Activated CD8-positive, alpha-beta memory T cell treated with anti-CD3 and anti-CD28 coated beads, Interleukin-2, amount 50 U/mL, for 1 hour (primary cell): ENCODE data around the gene ANKRD60.
A peak's percentile ranks its signal among the peaks of the same experiment; 100 is the strongest.

Source experiments
- DNase-seq: peaks from one replicate; pipeline ENCODE4 v3.0.0-alpha.2; 2020; ENCODE audit errors: extremely low read depth

Gene ANKRD60

DNA sequence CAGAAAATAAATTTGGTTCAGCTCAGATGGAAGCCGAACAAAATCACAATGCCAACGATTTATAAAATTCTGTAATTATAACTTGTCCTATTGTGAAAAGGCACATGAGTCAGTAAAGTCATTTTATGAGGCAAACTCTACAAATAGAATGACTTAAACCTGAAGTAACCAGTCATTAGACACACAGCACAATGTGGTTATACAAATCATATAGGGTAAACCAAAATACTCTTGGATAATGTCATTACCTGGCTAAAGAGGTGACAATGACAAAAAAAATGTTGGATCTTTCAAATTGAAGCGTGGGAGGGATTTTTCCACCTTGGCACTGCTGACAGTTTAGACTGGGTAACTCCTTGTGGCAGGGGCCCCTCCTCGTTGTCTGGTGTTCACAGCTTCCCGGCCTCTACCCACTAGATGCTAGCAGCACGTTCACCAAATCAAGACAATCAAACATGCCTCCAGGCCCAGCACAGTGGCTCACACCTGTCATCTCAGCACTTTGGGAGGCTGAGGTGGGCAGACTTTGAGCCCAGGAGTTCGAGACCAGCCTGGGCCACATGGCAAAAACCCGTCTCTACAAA lies 5.0 kb downstream of the ANKRD60 start:
- no peak for DNase-seq

DNA sequence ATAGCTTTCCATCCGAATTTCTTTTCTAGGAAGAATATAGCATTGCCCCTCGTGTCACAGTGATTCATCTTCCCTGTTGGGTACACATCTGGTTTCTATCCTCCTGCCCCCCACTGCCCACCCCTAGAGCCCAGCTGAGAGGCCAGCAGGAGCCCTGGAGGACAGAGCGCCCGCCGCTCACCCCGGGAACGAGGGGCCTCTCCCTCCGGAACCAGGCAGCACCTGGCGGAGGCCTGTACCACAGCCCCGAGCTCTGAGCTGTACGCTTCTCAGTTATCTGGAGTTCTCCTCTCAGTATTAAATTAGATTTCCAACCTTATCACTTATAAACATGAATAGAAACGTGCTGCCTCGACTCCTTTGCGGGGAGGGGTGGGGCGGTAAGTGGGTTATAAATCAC lies 6.0 kb downstream of the ANKRD60 start:
- no peak for DNase-seq

DNA sequence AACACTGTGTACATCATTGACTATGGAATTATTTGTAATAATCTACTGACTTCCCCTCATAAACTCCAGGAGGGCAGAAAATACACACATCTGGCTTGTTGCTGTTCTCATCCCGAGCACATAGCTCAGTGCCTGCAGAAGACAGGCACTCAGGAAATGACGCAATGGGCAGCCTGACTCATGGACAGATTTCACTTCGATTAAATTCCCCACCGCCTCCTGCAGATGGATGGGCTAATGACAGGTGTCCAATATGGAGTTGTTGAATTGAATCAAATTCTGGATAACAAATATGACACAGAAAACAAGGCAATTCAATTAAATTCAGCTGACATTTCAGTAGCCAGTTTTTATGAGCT lies 9.1 kb downstream of the ANKRD60 start:
- DNase-seq = no peak

DNA sequence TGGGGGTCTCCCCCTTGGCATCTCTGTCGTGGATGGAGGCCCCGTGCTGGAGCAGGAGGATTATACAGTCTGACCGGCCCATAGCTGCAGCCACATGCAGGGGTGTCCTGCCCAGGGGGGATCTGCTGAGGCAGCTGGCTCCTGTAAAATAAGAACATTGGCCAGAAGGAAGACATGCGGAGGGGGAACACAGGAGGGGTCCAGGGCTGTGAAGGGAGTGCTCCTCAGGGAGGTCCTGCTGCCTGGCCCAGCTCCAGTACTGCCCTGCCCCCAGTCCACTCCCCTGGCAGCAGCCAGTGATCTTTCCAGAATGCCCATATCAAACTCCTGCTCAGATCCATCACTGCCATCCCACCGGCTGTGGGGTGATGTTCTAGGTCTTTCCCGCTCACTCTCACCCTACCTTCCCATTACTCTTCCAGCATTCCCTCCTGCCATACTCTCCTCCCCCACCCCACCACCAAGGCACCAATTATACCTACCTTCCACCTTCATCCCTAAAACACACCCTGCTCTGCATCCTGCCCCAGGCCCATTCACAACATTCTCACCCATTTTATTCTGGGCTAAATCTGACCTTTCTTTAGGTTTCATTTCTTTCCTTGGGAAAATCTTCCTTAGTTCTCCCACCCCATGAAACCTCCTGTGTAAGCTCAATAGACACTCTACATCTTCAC lies 9.7 kb downstream of the ANKRD60 start:
- no peak for DNase-seq

DNA sequence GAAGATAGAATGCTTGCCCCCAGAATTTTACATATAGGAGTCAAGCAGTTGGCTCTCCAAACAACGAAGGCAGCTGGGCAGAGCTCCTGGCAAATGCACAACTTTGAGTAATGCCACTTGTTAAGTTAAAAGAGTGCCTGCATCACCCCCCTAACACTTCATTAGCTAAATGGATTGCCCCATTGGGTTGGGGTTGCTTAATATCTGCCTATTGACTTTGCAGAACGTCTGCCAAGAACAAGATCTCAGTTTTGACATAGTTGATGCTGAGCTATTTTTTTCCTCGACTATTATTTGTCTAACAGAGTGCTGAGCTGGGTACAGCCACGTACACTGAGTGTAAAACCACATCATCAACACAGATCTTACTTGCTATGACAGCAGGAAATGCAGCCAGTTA lies 12.1 kb downstream of the ANKRD60 start:
- no peak for DNase-seq

DNA sequence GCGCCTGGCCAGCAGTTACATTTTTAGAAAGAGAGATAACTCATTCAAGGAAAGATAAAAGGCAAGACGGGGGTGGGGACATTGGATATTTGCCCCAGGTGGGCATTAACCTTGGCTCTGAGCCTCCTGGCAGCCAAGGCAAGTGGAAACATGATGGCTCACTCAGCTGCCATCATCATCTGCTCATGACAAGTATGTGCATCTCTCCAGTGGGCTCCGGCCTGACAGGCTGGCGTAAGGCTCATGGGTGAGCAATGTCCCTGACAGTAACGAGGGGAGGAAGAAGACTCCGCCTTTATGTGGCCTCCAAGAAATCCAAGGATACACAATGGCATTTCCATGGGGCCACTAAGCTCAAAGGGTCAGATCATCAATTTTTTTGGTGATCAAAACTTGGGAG lies 13.3 kb downstream of the ANKRD60 start:
- no peak for DNase-seq

DNA sequence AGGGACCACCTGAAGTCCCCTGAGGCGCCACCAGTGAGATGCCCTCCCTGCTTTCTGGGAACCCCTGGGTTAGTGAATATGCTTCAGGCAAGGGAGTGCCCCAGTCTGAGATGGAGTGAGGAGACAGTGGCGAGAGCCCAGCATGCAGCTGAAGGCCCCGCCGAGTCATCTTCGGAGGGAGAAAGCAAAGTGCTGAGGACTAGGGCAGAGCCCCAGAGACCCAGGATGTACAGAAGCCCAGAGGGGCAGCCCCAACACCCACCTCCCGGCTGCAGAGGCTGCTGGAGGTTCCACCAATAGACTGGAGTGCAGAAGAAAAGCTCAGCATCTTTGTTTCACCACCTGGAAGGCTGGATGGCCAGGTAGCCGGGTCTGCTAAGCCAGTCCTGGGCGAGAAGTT lies 14.1 kb downstream of the ANKRD60 start:
- DNase-seq = no peak

DNA sequence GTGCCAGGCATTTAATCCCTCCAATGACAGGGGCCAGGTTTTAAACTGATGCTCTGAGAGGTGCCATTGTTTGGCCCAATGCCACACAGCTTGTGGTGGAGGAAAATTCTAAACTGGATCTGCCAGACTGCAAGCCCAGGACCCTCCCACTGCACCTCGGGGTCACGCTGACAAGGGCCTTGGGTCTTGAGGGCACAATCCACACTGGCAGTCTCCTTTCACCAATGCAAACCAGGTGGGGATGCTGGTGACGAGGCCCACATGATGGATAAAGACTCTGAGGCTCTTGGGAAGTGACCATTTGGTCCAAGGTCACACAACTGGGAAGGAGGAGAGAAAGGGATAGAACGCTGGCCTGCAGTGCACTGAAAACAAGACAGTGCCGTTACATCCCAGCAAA lies 14.7 kb downstream of the ANKRD60 start:
- no peak for DNase-seq

DNA sequence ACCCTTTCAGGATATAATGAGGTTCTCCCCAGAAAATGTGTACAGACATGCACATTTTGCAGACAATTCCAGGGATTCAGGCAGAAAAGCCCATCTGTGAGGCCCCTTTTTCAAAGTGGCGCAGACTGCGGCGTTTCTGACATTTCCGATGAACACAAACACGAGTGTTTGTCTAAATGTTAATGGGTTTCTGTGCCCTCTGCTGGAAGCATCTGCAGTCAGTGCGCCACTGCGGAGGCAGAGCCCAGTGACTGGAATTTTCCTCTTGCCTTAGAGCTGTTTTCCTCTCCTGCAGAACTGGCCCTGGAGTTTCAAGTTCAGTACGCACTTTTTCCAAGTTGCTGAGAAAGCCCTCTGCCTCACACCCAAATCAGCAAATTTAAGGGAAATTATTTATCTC lies 15.3 kb downstream of the ANKRD60 start:
- no peak for DNase-seq

DNA sequence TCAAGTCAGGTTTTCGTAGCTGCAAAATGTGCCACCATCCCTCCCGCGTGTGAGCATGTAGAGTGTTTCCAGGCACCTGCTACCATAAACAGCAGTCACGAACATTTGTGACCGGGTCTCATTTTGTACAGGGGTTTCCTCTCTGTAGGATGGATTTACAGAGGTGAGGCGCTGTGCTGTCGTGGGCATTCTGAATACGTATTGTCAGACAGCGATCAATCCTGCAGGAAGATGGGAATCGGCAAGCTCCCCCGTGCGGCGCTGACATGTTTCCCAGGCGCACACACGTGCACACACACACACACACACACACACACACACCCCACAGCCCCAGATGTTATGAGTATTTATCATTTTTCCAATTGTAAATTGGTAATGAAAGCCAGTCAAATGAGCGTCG lies 15.8 kb downstream of the ANKRD60 start:
- DNase-seq = no peak

DNA sequence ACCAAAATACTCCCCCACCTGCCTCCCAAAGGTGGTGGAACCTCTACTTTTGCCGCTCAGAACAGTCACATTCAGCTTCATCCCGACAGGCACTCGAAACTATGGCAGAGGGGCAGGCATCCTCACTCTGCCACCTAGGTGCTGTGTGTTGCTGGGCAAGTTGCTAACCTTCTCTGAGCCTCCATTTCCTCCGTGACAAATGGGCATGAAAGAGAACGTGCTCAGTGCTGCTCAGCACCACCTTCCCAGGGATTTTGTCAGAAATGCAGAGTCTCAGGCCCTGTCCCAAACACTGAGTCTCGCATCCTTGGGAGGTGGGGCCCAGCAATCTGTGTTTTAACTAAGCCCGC lies 18.1 kb downstream of the ANKRD60 start:
- no peak for DNase-seq

DNA sequence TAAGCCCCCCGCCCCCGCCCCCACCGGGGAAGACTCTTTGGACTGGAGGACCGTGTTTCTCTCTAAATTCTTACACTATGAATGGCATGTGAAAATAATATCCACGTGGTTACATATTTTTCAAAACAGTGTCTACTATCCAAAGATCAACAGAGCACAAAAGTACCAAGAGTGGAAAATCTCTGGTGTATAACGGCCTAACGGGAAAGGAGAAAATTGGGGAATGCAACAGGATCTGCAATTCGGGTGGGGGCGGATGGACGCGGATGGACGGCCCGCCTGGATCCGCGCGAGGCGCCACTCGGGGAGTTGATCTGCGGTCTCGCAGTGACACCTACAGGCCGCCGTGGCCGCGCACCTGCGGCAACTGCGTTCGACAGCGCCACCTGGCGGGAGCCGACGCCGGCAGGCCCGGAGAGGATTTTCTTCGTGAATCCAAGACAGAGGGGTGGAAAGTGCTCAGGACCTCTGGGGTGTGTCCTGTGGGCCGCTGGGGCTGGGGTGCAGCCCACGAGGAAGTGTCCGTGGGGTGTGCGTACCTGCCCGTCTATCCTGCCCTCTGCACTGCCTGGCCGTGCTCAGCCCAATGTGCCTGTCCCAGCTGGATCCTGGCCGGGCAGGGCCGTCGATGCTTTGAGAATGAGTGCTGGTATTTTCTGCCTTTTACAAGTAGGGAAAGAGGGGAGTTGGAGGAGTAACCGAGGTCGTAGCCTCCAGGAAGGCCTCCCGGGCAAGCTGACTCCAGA lies 18.6 kb downstream of the ANKRD60 start:
- DNase-seq = peak; percentile 55

DNA sequence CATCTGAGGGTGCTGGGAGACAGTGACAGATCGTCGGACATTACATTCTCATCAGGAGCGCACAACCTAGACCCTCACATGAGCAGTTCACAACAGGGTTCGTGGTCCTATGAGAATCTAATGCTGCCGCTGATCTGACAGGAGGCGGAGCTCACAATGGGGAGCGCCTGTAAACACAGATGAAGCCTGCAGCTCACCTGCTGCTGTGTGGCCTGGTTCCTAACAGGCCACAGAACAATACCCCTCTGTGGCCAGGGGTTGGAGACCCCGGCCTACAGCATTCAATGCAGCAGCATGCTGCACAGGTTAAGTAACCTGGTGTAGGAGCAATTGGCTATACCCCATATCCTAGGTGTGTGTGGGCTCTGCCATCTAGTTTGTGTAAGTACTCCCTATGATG lies 19.5 kb downstream of the ANKRD60 start:
- no peak for DNase-seq

DNA sequence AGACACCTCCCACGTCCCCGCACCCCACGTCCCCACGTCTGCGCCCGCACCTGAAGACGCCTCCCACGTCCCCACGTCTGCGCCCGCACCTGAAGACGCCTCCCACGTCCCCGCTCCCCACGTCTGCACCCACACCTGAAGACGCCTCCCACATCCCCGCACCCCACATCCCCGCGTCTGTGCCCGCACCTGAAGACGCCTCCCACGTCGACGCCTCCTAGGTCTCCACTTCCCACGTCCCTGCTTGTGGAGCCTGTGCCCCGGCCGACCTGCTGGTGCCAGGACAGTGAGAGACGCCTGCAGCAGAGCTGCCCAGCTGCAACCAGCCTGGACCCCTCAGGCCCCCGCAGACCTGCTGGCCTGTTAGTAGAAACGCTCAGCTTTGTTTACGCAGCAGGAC lies 22.6 kb downstream of the ANKRD60 start:
- no peak for DNase-seq

DNA sequence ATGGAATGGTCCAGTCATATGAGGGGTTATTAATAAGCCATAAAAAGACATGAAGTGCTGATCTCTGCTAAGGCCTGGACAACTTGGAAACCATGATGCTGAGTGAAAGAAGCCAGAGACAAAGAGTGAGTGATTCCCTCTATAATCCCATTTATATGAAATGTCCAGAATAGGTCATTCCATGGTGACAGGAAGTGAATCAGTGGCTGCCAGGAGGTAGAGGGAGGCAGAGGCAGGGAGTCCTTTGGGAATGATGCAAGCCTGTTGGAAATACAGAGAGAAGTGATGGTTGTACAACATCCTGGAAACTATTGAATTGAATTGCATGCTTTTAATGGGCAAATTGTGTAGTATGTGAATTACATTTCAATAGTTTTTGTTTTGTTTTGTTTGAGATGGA lies 26.4 kb downstream of the ANKRD60 start:
- no peak for DNase-seq

DNA sequence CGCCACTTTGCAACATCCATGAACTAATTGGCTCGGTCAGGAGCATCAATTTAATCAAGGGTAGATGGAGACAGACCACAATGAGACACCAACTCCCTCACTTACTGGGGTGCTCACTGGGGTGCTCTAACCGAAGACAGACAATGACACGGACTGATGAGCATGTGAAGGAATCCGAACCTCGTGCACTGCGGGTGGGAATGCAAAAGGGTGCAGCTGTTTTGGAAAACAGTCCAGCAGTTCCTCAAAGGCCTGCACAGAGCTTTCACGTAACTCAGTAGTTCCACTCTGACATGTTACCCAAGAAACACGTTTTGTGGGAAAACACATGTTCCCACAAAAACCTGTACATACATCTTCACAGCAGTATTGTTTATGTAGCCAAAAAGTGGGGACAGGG lies 26.8 kb downstream of the ANKRD60 start:
- no peak for DNase-seq

DNA sequence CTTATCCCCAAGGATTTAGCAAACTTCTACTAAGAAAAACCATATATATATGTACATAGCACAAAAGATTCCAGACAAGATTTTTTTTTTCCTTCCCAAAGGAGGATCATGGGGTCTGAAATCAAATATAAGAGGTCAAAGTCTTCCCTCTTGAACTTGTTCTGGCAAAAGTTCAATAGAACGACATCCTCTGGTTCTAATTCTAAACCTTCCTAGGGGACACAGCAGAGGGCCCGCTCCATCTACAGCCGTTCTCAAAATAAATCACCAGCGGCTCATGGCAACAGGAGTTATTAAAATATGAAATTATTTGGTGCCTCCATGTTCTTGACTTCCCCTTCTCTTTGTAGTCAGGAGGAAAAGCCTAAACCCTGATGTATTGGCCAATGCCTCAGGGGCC lies 29.0 kb downstream of the ANKRD60 start:
- no peak for DNase-seq

DNA sequence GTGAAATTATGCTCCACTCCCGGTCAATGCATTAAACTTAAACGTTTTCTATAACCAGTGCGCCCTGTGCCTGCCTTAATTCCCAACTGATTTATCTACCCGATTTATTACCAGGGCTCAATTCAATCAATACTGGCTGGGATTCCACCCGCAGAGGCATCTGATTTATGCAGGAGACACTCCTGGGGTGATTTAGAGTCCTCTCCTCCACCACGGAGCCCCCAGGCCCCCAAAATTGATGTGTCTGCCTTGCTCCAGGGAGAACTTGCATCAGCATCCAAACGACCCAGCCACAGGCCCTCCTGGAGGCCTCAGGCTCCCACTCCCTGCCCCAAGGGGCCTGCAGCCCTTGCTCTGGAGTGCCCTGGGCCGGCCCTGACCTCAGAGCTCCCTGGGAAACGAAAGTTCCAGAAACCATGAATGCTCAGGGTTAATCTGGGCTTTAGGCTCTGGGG lies 29.5 kb downstream of the ANKRD60 start:
- no peak for DNase-seq

DNA sequence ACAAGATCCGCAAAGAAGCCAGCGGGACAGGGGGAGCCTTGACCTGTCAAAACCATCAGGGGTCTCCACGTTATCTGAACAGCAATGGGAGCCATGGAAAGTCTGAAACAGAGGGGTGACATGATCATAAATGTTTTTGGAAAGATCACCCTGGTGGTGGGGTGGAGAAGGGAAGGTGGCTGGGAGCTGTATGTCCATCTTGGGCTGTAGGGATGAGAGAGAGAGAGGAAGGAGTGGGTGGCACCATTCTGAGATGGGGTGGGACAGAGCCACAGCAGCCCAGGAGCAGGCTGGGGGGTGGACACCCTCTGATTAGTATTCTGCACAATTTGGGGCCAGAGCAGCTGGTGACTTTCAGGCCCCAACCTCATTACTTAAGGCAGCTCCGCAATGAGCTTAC lies 30.1 kb downstream of the ANKRD60 start:
- DNase-seq = no peak

DNA sequence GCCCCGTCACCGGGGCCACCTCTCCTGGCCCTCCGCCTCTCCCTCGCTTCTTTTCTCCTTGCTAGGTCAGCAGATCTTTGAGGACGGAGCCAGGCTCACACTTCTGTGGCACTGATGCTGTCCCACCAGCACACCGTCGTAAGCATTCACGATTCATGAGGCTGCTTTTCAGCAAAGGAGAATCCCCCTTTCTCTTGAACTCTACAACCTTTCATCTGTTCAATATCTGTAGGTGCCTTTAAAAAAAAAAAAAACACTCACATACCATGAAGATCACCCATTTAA lies 31.3 kb downstream of the ANKRD60 start:
- no peak for DNase-seq

DNA sequence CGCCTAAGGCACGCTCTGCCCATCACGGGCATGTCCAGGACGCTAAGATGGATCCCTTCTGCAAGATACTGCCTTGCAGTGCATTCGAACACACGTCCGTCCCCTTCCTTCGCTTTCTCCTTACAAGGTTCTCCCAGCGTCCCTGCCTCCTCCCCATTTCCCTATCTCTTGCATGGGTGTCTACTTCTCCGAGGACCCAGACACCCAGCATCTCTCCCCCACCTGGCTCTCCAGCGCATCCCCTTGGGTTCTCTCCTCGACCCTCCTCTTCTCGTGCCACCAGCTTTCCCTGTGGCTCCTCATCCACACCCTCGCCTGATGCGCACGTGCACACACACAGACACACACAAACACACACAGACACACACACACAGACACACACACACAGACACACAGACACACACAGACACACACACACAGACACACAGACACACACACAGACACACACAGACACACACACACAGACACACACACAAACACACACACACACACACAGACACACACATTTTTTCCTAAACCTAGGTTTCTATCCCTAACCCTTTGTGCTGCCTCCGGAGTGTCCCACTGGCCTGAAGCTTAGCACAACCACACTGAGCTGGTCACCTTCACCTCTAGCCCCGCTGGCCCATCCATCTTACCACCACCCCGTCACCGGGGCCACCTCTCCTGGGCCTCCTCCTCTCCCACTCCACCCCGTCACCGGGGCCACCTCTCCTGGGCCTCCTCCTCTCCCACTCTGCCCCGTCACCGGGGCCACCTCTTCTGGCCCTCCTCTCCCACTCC lies 31.9 kb downstream of the ANKRD60 start:
- DNase-seq = no peak

DNA sequence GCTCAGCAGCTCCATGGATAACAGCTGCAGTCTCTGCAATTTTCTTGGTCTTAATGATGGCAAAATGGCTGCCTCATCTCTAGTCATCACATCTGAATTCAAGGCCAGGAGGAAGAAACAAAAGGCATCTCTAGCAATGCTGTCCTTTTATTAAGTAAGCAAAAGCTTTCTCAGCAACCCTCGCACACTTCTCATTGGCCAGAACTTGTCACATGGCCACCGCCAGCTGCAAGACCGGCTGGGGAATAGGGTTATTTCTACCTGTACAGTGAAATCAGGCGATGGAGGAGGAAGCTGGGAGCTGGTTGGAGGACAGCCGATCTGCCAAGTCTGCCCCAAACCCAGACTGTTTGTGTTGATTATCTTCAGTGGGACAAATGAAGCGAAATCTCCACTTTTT lies 33.4 kb downstream of the ANKRD60 start:
- DNase-seq = no peak
